Middle frontal gyrus (tissue), 1 donor: ENCODE measurements around the gene OR1J2.
"Not testable (repeated sequence)": the region's sequence is repeated elsewhere in the genome, so short reads cannot be mapped to it uniquely, and the experiment has no call there.

Experiments used
- DNase-seq: peaks from one replicate; pipeline ENCODE4 v3.0.0-alpha.2; 2015; ENCODE audit warnings: low spot score; ENCODE audit errors: extremely low spot score

Gene OR1J2, protein sequence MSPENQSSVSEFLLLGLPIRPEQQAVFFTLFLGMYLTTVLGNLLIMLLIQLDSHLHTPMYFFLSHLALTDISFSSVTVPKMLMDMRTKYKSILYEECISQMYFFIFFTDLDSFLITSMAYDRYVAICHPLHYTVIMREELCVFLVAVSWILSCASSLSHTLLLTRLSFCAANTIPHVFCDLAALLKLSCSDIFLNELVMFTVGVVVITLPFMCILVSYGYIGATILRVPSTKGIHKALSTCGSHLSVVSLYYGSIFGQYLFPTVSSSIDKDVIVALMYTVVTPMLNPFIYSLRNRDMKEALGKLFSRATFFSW

DNA sequence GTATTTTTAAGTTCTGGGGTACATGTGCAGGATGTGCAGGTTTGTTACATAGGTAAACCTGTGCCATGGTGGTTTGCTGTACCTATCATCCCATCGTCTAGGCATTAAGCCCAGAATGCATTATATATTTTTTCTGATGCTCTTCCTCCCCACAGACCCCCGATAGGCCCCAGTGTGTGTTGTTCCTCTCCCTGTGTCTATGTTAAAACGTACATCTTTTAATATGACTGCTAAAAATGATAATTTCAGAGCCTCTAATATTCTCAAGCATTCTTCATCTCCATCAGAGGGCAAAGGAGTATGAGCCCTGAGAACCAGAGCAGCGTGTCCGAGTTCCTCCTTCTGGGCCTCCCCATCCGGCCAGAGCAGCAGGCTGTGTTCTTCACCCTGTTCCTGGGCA lies at the start of gene OR1J2:
Gene OR1J2 (plus strand): TSS at position 301 of the 400 bp plus-strand sequence. CDS start 0 bp downstream, at position 301.
- no peak for DNase-seq

DNA sequence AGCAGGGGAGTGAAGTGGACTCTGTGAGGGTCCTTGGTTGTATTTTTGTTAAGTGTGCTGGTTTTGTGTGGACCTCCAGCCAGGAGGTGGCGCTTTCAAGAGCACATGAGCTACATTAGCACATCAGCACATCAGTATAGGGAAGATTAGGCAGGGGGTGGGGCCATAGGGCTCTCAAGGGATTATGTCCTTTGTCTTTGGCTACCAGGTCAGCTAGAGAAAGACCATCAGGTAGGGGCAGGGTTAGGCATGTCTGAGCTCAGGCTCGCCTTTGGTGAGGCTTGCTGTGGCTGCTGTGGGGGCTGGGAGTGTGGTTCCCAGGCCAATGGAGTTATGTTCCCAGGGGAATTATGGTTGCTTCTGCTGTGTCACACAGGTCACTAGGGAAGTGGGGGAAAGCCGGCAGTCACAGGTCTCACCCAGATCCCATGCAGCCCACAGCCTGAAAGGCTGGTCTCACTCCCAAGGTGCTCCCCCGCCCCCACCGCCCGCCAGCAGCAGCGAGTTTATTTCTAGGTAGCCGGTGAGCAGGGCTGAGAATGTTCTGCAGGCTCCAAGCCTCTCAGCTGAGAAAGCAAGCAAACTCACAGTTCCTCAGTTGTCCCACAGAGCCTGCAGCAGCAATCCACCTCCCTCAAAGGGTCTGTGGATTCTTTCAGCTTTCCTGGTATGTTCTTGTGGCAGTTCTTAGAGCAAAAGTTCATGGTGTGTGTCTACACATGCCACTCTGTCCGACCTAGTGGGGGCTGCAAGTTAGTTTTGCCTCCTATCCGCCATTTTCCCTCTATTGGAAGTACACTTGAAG lies 46.6 kb upstream of the OR1J2 start:
- DNase-seq: no peak

DNA sequence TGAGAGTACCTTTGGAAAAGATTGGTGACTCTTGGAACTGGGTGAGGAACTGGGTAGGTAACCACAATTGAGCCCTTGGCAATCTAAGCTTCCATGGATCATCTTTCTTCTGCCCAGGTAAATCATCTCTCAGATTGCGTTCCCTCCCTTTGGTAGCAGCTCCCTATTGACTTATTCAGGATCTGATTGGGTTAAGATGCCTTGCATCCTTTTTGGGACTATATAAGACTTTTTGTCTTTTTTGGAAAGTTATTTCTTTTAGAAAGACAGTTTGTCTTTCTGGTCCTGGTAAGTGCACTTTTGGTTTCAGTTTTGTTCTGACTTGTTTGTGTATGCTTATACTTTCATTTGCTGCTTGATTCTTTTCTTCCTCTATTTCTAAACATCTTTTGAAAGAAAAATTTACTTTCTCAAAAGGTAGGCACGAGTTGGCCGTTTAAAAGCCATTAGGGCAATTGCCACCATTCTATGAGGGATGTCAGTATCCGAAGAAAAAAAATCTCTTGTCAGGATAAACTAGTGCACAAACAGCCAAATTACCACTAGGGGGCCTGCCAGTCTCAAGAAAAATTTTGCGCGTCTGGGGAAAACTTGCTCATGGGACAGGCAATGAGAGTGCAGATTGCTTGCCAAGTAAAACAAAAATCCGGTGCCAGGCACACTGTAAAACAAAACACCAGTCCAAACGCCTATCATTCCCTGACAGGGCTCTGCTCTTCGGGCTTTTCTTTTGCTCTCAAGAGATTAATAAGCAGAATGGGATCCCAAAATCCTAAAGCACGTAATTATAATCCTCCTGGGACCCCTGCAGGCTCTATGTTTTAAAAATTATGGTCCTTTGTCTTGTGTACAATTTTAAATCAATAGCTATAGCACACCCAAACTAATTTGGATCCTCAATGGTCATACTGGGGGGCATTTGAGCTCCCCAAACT lies 45.7 kb upstream of the OR1J2 start:
- DNase-seq: peak; percentile 79

DNA sequence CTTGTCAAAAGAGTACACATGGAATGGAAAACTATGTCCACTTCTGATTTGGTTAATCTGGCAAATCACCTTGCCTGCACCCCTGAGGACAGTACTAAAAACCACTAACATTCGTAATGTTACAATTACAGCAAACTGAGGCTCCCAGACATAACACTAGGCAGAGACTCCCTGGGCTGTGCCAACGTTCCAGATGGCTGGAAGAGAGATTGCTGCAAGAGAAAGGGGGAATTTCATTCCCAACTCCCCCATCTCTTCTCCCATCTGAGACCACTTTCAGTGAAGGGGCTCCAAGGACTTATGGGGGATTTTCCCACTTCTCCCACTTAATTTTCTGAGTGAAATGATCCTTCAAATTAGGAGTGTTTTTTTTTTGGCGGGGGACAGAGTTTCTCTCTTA lies 44.1 kb upstream of the OR1J2 start:
- DNase-seq: no peak

DNA sequence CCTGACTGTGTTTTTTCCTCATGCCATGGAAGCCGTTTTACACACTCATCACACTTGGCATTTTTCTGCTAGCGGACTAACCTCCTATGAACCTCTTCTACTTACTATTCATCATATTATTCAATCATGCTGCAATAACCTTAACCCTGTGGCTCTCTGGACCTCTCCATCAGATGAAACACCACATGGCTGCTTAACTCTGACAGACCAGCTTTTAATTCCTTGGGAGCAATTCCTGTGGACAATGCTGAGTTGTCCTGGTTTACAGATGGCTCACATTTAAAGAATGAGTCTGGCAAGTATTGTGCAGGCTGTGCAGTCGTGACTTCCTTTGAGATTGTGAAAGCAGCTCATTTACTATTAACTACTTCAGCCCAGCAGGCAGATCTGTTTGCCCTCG lies 41.9 kb upstream of the OR1J2 start:
- no peak for DNase-seq

DNA sequence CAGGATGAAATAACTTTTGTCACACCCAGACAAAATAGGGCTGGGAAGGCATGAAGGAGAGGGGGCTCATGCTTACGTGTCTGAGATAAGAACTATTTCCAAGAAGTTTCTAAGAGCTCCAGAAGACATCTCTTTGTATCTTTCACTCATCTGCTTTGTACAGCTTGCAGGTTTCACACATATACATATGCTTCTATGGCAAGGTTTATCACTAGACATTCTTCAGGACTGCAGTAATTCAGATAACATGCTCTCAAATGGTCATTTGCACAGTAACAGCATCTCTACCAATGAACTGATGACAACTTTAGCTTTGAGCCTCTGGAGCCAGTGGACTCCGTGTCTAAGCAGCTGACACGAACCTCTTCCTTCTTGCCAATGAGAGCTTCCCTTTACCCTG lies 36.0 kb upstream of the OR1J2 start:
- DNase-seq: no peak

DNA sequence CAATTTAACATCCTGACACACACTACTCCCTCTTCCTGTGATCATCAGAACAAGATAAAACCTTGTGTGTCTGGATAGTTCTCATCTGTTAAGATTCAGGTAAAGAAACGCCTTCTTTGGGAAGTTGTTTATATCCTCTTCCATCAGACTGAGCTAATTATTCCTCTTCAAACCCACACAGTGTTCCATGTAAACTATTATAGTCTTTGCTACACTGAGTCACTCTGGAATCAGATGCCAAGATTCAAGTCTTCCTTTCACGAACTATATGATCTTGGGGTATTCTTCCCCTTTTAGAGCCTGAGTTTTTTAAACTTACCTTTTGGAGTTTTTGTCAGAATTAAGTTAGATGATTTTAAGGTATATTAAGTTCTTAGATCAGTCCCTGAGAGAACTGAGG lies 34.9 kb upstream of the OR1J2 start:
- DNase-seq: no peak

DNA sequence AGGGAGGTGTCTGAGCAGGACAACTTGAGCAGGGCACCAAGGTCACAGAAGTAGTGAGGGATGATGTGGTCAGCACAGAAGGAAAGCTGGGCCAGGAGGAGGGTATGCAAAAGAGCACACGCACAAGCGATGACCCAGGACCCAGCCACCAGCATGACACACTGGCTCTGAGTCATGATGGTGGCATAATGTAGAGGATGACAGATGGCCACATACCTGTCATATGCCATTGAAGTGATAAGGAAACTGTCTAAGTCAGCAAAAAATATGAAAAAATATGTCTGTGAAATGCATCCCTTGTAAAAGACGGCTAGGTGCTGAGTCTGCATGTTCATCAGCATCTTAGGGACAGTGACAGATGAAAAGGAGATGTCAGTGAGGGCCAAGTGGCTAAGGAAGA lies 33.3 kb upstream of the OR1J2 start:
- no peak for DNase-seq

DNA sequence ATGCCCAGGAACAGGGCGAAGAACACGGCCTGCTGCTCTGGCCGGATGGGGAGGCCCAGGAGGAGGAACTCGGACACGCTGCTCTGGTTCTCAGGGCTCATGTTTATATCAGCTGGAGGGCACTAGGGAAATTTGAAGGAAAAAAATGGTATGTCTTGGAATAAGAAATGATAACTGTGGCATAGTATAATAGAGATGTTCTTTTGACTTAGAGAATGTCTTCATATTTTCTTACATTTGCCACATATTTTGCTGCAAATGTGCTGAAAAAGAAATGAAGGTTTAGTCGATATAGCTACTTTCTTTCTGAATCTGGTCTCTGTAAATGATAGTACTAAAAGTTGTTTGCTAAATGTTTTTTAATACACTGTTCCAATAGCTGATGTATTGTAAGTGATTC lies 32.8 kb upstream of the OR1J2 start, which contains the start of gene OR1J1:
Gene OR1J1 (minus strand): TSS at position 101 of the 400 bp plus-strand sequence. CDS start 0 bp downstream, at position 101.
- no peak for DNase-seq

DNA sequence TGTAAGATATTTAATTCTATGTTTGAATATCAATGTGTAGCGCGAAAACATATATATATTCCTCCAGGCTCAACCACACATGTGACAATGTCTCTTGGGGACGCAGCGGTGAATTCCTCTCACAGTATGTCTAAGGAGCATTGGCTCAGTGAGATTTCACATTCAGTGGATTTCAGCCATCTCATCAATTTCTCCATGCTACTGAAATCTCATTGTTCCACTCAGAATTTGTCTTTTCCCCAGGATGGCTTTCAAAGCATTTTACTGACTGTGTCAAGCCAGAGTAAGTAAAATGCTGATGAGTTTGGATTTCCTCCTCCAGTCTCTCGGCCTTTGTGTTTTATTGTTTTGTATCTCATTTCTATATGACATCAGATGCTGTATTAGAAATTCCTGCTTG lies 31.5 kb upstream of the OR1J2 start:
- no peak for DNase-seq

DNA sequence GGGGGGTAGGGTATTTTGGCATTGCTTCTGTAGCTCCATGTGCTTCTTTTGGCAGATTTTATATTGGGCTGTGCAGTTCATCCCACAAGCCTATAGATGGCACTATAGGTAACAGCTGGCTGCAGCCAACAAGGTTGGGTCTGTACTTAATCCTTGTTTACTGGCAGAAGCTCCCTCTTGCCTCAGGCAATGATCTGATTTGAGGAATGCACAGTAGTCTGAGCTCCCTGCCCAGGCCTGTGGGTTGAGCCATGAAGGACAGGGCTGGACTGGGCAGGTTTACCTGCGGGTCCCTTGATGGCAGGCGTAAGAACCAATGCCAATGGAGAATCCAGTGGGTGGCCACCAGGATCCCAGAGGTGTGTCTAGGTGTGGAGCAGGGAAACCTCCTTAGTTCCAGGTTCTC lies 11.7 kb upstream of the OR1J2 start:
- DNase-seq: no peak

DNA sequence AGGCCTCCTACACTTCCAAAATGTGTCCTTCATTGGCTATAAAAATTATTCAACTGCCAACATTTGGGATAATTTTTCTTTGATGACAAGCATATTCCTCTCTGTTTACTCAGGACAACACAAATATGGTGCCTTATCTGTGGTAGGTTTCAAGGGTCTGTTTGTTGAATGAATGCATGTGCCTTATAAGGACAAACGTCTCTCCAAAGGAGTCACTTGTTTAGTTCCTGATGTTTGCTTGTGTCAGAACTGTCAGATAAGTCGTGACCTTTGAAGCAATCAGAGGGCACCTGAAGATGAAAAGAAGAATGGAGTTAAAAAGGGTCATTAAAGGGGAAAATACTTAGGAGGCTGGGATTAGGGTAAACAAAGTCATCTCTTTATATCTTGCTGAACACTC lies 3.6 kb upstream of the OR1J2 start:
- no peak for DNase-seq

DNA sequence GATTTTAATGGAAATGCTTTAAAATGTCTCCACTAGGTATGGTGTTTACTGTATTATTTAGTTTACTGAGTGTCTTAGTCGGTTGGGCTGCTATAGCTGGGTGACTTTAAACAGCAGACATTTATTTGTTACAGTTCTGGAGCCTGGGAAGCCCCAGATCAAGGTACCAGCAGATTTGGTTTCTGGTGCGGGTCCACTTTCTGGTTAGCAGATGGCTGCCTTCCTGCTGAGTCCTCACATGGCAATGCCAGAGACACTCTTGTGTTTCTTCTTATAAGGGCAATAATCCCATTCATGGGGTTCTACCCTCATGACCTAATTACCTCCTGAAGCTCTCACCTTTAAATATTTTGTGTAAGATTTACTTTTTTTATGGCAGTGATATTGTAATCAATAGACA lies 7.6 kb downstream of the OR1J2 start:
- DNase-seq: no peak

DNA sequence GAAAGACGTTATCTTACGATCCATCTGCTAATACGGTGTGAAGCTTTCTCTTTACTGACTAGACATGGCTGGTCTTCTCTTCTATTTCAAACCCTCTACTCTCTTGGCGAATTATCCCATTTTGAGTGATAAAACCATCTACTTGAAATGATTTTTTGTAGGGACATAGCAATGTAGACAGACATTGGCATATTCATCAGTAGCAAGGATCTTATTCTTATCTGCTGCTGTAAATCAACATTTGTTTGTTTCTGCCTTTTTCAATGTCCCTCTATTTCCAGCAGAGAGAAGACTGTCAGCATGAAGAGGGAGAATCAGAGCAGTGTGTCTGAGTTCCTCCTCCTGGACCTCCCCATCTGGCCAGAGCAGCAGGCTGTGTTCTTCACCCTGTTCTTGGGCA lies 8.2 kb downstream of the OR1J2 start, which contains the start of gene OR1J4:
Gene OR1J4 (plus strand): TSS at position 301 of the 400 bp plus-strand sequence. CDS start 0 bp downstream, at position 301.
- no peak for DNase-seq

DNA sequence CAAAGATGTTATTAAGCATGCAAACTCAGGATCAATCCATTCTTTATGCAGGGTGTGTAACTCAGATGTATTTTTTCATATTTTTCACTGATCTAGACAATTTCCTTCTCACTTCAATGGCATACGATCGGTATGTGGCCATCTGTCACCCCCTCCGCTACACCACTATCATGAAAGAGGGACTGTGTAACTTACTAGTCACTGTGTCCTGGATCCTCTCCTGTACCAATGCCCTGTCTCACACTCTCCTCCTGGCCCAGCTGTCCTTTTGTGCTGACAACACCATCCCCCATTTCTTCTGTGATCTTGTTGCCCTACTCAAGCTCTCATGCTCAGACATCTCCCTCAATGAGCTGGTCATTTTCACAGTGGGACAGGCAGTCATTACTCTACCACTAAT lies 8.8 kb downstream of the OR1J2 start:
- DNase-seq: no peak

DNA sequence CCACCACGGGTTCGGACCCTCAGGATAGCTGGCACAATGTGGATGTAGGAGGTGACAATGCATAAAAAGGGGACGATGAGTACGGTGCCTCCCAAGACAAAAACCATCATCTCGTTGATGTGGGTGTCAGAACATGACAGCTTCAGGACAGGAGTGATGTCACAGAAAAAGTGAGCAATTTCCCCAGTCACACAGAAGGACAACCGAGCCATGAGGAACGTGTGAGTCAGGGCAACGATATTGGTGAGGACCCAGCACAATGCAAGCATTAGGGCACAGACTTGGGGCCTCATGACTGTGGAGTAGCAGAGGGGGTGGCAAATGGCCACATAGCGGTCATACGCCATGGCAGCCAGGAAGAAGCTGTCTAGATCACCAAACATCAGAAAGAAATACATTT lies 16.0 kb downstream of the OR1J2 start:
- DNase-seq: no peak

DNA sequence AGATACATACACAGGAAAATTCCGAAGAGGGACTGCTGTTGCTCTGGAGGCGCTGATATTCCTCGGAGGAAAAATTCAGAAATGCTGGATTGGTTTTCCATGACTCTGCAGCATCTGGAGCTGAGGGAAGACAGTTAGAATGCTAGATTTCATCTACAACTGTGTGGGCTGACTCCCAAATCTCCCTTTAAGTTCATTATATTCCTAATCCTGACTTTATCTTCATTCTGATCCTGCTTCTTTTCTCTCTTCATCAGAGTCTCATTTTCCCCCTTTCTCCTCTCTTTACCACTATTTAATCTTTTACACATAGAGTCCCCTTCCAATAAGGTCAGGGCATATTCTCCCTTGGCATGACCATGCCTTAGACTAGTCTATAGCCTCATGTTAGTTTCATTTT lies 16.6 kb downstream of the OR1J2 start, which contains the start of gene OR1N1:
Gene OR1N1 (minus strand): TSS at position 101 of the 400 bp plus-strand sequence. CDS start 0 bp downstream, at position 101.
- DNase-seq: no peak

DNA sequence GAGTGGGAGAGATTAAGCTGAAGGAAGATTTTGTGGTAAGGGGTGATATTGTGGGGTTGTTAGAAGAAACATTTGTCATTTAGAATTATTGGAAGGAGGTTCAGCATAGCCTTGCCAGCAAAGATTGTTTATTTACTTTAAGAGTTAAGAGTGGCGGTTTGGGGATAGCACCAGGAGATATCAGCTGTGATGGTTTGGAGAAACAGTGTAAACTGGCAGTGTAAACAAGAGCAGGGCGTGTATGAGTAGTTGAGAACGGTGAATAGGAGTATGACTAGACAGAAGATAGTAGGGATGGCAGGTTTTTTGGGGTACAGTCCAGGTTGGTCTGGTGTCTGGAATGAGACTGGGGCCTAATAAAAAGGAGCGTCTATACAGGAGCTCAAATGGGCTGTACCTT lies 20.6 kb downstream of the OR1J2 start:
- DNase-seq: not testable (repeated sequence)

DNA sequence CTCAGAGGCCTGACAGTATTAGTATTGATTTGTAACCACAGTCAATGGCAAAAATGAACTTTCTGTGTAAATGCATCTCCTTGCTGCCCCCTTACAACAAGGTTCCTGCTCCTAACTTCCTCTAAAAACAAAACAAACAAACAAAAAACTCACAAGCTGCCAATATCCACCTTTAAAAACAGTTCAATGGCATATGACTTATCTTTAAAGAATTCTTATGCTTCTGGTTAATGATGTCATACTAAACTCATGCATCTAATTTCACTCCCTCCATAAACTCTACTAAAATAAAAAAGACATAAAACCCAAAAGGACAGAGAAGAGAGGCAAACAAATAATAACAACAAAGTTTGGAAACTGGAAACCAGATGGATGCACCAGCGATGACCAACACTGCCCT lies 25.5 kb downstream of the OR1J2 start:
- DNase-seq: no peak

DNA sequence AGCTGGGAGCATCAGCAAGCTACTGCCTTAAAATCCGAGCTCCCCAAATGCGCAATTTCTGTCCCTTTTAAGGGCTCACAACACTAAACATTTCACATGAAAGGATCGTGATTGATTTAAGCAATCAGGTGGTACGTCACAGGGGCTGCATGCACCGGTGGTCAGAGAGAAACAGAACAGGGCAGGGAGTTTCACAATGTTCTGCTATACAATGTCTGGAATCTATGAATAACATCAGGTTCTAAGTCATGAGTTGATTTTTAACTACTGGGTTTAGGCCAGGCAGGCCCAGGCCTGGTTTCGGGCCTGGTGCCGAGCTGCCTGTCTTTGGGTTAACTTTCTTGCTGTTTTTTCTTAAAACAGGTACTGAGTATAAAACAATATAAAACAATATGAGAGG lies 26.5 kb downstream of the OR1J2 start:
- DNase-seq: not testable (repeated sequence)

DNA sequence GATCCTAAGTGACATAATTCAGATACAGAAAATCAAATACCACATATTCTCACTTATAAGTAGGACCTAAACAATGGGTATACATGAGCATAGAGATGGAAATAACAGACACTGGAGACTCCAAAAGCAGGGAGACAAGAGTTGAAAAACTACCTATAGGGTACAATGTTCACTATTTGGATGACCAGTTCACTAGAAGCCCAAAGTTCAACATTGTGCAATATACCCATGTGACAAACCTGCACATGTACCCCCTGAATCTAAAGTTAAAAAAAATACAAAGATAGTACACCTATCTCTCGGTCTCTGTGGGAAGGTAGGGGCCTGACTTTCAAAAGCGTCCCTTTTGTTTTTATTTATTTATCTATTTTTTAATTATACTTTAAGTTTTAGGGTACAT lies 28.2 kb downstream of the OR1J2 start:
- no peak for DNase-seq
